Activated T-cell treated with anti-CD3 and anti-CD28 coated beads for 4 hours (primary cell): ENCODE measurements around the gene ANKRD13B.

Experiments used
- DNase-seq: peaks from one replicate; pipeline ENCODE4 v3.0.0-alpha.2; 2020

The ANKRD13B gene

GRCh38 chr17:29569245-29569950 is 23.5 kb upstream of the ANKRD13B start:
- DNase-seq, result no peak

GRCh38 chr17:29570521-29570920 is 22.4 kb upstream of the ANKRD13B start:
- no peak for DNase-seq

GRCh38 chr17:29571486-29571882 is 21.4 kb upstream of the ANKRD13B start:
- no peak for DNase-seq

DNA sequence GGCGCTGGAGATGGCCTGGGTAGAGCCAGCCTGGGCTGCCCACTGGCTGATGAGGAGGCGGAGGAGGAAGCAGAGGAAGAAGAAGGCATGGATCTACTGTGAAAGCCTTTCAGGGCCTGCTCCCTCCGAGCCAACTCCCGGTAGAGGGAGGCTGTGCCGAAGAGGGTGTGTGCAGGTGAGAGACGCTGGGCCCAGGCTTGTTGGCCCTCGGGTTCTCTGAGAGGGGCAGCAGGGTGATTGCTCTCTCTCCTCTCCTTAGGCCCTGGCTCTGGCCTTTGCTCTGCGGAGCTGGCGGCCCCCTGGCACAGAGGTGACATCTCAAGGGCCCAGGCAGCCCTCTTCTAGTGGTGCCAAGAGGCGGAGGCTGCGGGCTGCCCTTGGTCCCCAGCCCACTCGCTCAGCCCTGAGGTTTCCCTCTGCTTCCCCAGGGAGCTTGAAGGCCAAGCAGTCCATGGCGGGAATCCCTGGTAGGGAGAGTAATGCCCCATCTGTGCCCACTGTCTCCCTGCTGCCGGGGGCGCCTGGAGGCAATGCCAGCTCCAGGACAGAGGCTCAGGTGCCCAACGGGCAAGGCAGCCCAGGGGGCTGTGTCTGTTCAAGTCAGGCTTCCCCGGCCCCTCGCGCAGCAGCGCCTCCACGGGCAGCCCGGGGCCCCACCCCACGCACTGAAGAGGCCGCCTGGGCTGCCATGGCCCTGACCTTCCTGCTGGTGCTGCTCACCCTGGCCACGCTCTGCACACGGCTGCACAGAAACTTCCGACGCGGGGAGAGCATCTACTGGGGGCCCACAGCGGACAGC is 20.9 kb upstream of the ANKRD13B start:
- DNase-seq, result no peak

DNA sequence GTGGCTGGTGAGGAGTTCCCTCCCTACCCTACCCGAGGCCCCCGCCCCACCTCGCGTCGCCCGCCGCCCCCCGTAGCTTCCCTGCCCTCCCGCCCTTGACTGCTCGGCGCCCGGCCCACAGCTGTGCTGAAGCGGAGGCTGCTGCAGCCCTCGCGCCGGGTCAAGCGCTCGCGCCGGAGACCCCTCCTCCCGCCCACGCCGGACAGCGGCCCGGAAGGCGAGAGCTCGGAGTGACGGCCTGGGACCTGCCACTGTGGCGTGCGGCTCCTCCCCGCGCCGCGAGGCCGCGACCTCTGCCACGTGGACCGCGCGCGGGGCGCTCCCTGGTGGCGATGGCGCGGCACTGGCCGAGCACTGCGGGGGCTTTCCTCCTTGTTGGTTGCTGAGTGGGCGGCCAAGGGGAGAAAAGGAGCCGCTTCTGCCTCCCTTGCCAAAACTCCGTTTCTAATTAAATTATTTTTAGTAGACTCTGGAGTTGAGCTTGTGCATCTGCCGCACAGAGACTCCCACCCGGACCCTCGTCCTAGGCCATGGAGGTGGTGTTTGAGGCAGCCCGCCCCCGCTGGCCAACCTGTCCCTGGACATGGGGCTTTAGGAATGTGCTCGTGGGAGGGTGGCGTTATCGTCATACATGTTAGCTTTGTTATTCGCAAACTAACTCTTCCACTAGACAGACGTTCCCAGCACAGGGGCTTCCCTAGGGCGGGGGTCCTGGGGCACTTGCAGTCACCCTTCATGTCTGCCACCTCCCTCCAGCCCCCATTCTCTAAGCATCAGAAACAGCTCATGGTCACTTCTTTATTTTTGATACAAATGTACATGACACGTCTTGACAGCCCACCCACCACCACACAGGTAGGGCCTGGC is 20.0 kb upstream of the ANKRD13B start:
- DNase-seq, result peak; percentile 55

DNA sequence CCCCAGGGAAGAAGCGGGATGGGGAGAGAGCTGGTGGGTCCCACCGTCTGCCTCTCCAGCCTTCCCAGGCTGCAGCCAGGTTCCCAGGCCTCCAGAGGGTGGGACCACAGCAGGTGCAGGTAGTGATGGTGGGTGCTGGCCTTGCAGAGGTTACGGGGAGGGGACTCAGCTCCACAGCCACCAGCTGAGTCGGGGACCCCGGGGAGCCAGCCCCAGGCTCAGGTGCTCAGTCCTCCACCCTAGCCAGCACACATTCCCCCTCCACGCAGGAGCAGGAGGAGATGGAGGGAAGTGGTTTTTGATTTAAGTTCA is 19.4 kb upstream of the ANKRD13B start:
- no peak for DNase-seq

DNA sequence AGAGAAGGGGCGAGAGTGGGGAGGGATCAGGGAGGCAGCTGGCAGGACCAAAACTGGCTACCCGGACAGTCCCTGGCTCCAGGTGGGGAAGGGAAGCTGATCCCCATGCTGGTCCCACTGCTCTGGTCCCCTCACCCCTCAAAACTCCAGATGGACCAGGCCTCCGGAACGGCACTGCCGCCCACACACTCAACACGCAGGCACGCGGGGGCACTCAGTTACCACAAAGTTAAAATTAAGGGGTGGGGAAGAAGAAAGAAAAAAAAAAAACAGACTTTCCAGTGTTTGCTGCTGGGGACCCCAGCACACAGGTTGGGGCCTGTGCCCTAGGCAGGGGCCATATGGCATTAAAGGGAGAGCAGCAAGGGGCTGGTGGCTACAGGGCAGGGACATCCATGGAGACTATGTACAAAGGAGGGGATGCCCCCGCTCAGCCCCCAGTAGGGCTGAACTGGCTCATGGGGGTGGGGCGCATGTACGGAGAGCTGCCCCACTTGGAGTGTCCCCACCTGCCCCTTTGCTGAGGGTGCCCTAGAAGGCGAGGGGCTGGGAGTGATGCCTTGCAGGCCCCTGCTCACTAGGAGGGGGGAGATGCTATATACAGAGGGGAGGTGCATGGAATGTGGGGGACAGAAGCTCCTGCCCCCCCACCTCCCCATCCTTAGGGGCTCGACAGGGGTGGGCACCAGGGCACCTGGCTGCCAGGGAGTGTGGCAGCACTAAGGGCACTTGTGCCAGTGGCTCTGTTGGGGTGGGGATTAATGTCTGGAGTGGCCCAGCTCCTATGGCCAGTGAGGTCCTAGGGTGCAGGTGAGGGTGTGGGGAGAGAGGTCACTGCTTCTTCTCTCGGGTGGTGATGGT is 18.8 kb upstream of the ANKRD13B start:
- DNase-seq, result no peak

DNA sequence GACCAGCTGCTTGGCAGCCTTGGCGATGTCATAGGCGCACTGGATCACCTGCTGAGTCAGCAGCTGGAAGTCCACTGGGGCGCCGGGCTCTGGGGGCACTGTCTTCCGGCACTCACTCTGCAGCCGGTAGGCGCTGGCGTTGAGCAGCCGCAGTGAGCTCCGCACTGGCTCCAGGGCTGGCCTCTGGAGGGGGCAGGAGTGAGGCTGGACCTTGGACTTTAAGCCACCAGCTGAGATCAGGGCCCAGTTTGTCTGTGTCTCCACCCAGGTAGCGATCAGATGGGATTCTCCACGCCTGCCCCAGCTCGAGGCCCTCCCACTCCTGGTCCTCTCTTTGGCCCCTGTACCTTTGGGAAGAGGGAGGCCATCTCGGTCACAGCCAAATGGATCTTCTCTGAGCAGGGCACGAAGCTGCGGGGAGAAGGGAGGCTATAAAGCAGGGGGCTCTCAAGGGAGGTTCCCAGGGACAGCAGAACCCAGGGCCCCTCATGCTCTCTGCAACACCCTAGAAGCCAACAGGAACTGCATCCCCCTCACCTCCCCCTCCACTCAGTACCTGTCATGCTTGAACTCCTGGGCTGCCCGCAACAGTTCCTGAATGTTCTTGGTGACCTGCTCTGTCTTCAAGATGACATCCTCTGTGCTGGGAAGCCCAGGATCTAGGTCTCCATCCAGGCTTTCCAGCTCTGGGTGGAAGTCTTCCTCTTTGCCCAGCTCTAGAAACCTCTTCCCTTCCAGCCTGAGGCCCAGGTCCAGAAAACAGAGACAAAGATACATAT is 18.0 kb upstream of the ANKRD13B start:
- DNase-seq, result no peak

- no peak for DNase-seq
Measured at GRCh38 chr17:29575511-29576213, 17.3 kb upstream of the ANKRD13B start.

DNA sequence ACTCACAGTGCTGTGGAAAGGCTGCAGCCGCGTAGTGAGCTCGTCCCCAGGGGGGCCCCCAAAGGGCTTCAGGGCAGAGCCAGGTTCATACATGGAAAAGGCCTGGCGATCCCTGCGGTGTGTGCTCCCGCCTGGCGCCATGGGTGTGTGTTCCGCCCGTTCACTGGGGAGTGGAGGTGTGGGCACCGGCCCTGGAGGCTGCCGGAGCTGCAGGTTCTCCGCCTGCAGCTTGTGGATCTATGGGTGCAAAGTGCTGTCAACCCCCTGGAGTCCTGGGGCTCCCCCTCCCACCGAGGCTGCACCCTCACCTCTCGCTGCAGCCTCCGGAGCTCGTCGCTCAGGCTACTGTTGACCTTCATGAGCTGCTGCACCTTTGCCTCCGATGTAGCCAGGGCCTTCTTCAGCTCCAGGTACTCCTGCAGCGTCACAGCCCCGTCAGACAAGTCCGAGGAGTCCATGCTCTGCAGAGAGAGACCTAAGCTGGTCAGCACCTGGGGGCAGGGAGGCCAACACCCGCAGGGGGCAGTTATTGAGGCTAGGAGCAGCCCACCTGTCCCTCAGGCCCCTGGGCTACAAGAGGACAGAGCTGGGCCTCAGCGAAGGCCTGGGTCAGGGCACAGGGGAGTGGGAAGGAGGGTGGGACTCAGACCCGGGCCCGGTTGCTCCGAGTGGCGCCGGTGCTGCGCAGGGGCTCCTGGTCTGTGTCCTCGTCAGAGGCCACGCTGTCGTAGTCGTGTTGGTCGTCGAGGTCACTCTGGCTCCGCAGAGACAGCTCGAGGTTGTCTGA is 16.5 kb upstream of the ANKRD13B start:
- no peak for DNase-seq

GRCh38 chr17:29577001-29577370 is 15.9 kb upstream of the ANKRD13B start:
- no peak for DNase-seq

DNA sequence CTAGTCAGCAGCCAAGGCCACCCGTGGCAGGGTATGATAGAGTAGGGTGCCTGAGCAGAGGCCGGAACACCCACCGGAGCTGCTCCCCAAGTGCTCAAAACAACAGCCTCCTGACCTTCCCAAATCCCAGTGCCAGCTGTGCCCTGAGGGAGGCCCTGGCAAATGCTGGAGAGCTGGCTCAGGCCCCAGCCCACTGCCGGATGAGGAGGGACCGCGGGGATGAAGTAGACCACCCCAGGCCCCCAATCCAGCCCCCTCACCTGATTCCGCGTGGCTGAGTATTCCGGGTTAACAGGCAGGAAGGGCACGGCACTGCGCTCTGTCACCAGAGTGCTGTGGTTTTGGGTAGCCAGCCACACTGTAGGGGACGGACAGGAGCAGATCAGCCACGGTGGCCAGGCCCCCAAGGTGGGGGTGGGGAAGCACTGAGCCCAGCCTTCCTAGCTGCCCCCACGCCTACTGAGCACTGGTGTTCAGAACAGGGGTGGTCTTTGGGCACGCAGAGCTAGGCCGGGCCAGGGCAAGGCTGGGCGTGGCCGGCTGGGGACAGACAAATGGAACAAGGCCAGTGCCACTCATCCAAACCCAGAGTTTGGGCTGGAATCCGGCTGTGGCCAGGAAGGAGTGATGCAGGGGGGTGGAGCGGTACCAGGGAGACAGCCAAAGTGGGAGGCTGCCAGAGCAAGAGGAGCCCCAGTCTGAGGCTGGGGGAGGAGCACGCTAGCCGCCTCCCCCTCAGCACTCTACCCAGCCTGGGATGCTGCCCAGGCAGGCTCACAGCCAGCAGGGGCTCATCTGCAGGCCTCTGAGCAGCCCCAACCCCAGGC is 15.3 kb upstream of the ANKRD13B start:
- no peak for DNase-seq

DNA sequence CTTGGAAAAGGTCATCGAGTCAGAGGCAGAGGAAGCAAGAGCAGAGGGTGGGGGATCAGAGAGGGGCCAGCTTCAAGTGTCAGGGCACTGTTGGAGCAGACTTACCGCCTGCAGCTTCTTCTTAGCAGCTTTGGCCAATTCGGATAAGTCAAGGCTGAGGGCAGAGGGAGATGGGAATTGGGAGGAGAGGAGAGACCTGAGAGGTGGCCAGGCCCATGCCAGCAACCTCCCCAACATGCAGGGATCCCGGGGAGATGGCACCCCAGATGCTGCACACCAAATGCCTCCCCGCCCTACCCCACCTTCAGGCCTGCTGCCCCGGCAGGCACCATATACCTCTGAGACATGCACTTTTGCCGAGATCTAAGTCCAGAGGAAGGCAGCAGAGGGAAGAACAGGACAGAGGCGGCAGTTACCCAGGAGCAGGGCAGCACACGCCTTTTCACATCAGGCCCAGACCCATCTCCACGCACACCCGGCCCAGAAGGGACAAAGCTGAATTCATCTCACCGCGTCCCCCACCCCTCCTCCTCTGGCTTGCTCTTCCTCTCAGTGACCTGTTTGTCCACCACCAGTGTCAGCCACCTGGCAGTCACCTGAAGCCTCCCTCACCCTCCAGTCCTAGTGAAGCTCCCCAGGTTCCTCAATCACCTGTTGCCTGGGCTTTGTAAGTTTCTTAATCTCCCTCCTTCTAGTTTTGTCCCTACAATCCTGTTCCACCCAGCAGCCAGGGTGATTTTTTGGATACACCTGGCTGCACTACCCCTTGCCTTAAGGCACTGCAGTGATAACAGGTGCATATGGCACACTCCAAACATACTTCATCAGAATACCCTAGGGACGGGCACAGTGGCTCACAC is 14.1 kb upstream of the ANKRD13B start:
- DNase-seq, result no peak

GRCh38 chr17:29579866-29580771 is 12.8 kb upstream of the ANKRD13B start:
- DNase-seq, result peak; percentile 88

DNA sequence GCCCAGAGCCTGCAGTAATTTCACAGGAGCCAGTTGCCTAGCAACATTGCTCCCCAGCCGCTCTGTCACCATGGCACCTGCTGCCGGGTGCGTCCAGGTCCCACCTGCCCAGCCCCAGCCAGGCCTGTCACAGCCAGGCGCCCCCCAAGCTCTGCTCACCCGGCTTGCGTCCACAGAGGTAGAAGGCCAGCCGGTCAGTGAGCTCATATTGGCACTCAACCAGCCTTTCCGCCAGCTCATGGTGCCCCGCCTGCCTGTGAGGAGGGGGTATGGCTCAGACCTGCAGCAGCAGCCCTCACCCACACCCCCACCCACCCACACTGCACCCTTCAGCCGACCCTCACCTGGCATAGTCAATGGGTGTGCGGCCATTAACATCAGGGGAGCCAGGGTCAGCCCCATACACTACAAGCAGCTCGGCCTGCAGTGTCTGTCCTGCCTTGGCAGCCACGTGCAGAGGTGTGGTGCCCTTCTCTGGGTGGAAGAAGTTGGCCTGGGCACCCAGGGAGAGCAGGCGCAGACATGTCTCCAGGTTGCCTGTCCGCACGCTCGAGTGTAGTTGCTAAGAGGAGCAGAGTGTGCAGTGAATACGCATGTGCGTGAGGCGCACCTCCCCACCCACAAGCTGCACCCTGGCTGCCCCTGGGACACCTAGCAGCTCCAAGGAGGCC is 11.2 kb upstream of the ANKRD13B start:
- DNase-seq, result no peak

DNA sequence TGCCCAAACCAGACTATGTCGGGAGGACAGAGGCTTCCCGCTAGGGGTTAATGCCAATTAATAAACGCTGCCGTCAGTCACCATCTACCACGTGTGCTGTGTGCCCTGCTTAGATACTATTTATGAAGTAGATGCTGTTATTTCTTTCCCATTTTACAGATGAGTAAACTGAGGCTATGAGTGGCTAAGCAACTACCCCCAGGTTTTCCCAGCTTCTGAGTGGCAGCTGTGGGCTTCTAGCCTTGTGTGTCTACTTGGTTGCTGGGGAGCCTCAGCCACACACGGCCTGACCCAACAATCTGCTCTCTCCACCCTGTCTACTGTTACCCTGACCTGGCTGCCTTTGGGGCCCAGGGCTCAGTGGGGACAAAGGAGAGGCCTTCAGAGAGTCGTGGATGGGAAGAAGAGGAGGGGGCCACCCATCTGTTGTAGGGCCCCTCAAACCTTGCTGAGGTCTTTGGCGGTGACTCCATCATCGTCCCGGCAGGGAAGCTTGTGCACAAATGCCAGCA is 10.6 kb upstream of the ANKRD13B start:
- DNase-seq, result no peak

DNA sequence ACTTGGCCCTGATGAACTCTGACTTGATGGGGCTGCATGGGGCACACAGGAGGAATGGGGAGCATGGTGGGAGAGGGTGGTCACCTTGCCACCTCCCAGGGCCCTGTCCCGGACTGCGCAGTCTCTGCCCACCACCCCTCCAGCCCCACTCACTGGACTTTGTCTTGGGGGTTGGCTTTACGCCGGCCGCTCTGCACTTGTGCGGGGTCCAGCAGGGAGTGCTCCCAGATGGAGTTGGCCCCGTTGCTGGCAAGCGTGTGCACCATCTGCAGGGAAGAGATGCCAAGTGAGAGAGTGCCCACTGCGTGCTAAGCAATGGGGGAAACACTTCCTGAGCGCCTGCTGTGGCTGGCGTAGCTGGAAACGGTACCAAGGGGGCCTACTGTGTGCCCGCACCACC is 10.2 kb upstream of the ANKRD13B start:
- no peak for DNase-seq
